ENCODE data around the gene RAD51B. TPM values are rescaled to one million over a fixed set of nuclear protein-coding genes. Genes with fewer than 3 reads are reported as not detected.

Gene RAD51B
- total and polyA plus RNA-seq, 4 donors = 2.8 to 39.6 (median 13.3) TPM; not detected in 1

DNA sequence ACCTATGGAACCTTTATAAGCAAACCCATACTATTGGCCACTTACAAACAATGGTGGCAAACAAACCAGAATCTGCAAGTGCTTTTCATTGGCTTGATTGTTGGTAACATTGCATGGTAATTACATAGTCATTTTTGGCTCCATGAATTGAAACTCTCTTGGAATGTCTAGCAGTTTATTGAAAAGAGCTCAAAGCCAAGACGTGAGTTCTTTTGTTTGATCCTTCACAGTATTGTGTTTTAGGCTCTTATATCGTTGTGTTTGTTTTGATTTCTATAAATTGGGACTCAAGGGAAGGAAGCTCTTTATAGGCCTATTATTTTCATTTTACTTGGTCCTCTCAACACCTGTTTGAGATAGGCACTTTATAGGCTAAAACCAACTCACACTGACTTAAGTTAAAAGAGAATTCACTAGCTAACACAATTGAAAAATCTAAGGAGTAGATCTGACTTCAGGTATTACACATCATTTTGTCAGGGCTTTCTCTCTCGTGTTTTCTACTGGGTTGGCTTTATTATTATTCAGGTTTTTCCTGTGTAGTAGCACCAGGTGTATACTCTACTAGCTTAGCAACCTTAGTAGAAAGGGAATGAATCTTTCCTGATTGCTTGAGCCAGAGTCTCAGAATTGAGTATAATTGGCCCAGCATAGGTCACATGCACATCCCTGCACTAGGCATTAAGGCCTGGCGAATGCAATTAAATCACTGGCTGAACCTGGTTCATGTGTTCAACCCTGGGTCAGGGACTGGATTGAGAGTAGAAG, 341.4 kb downstream of the RAD51B start:
- WGBS, 2 donors = 39 to 45% methylated on average over 4 of the region's 4 CpGs
- Histone ChIP-seq H3K4me1 (ENCODE audit: control insufficient read depth in 1 of 2, insufficient read depth in 2 of 2, low read length in 2 of 2) (peaks cover 2 to 8% of the 10 kb centered on the region in 2 donors), H3K27ac (ENCODE audit: low read depth in 1 of 2, low read length in 2 of 2) (no peak overlapping the region), H3K27me3 (ENCODE audit: control insufficient read depth in 1 of 2, insufficient read depth in 2 of 2, low read length in 1 of 2) (no peaks in the 10 kb centered on the region), H3K9me3 (ENCODE audit: control insufficient read depth, low read length) (no peaks in the 10 kb centered on the region), H3K36me3 (ENCODE audit: control insufficient read depth in 1 of 2, insufficient read depth in 2 of 2, low read length in 1 of 2) (no peaks in the 10 kb centered on the region), H3K4me3 (ENCODE audit: low read length in 2 of 2) (no peak overlapping the region)
- ATAC-seq (ENCODE audit: low FRiP score) = no peak
- DNase-seq = no peak
- intact Hi-C loops (cut with DNase I) = no loop called here

GRCh38 chr14:68162887-68163286, 343.3 kb downstream of the RAD51B start:
- H3K4me1 ChIP-seq (ENCODE audit: control insufficient read depth in 1 of 2, insufficient read depth in 2 of 2, low read length in 2 of 2) = peaks cover 2 to 8% of the 10 kb centered on the region in 2 donors
- no peaks in the 10 kb centered on the region for H3K9me3 ChIP-seq (ENCODE audit: control insufficient read depth, low read length)
- H3K36me3 ChIP-seq (ENCODE audit: control insufficient read depth in 1 of 2, insufficient read depth in 2 of 2, low read length in 1 of 2) = no peaks in the 10 kb centered on the region
- 75 to 78% methylated on average over 4 of the region's 4 CpGs for WGBS, 2 donors
- H3K27me3 ChIP-seq (ENCODE audit: control insufficient read depth in 1 of 2, insufficient read depth in 2 of 2, low read length in 1 of 2) = no peaks in the 10 kb centered on the region
- ATAC-seq (ENCODE audit: low FRiP score) (no peak), DNase-seq (no peak)
- intact Hi-C loops (cut with DNase I) = no loop called here
- no peak overlapping the region for H3K27ac ChIP-seq (ENCODE audit: low read depth in 1 of 2, low read length in 2 of 2)
- no peak overlapping the region for H3K4me3 ChIP-seq (ENCODE audit: low read length in 2 of 2)

- no peaks in the 10 kb centered on the region for H3K27me3 ChIP-seq (ENCODE audit: control insufficient read depth in 1 of 2, insufficient read depth in 2 of 2, low read length in 1 of 2)
- no peaks in the 10 kb centered on the region for H3K9me3 ChIP-seq (ENCODE audit: control insufficient read depth, low read length)
- DNase-seq (no peak), ATAC-seq (ENCODE audit: low FRiP score) (no peak)
- H3K4me3 ChIP-seq (ENCODE audit: low read length in 2 of 2) = no peak overlapping the region
- intact Hi-C loops (cut with DNase I) = no loop called here
- WGBS, 2 donors = 7 to 8% methylated on average over 1 of the region's 1 CpG
- no peak overlapping the region for H3K27ac ChIP-seq (ENCODE audit: low read depth in 1 of 2, low read length in 2 of 2)
- peaks cover 4 to 8% of the 10 kb centered on the region in 2 donors for H3K4me1 ChIP-seq (ENCODE audit: control insufficient read depth in 1 of 2, insufficient read depth in 2 of 2, low read length in 2 of 2)
- H3K36me3 ChIP-seq (ENCODE audit: control insufficient read depth in 1 of 2, insufficient read depth in 2 of 2, low read length in 1 of 2) = no peaks in the 10 kb centered on the region
Observed at GRCh38 chr14:68164711-68165113, 345.1 kb downstream of the RAD51B start.

GRCh38 chr14:68165274-68165843, 345.8 kb downstream of the RAD51B start:
- Histone ChIP-seq H3K27me3 (ENCODE audit: control insufficient read depth in 1 of 2, insufficient read depth in 2 of 2, low read length in 1 of 2) (no peaks in the 10 kb centered on the region), H3K27ac (ENCODE audit: low read depth in 1 of 2, low read length in 2 of 2) (no peak overlapping the region), H3K4me1 (ENCODE audit: control insufficient read depth in 1 of 2, insufficient read depth in 2 of 2, low read length in 2 of 2) (peaks cover 4 to 8% of the 10 kb centered on the region in 2 donors), H3K4me3 (ENCODE audit: low read length in 2 of 2) (no peak overlapping the region), H3K9me3 (ENCODE audit: control insufficient read depth, low read length) (no peaks in the 10 kb centered on the region), H3K36me3 (ENCODE audit: control insufficient read depth in 1 of 2, insufficient read depth in 2 of 2, low read length in 1 of 2) (no peaks in the 10 kb centered on the region)
- 37 to 39% methylated on average over 2 of the region's 2 CpGs for WGBS, 2 donors
- DNase-seq (no peak), ATAC-seq (ENCODE audit: low FRiP score) (no peak)
- intact Hi-C loops (cut with DNase I) = no loop called here

DNA sequence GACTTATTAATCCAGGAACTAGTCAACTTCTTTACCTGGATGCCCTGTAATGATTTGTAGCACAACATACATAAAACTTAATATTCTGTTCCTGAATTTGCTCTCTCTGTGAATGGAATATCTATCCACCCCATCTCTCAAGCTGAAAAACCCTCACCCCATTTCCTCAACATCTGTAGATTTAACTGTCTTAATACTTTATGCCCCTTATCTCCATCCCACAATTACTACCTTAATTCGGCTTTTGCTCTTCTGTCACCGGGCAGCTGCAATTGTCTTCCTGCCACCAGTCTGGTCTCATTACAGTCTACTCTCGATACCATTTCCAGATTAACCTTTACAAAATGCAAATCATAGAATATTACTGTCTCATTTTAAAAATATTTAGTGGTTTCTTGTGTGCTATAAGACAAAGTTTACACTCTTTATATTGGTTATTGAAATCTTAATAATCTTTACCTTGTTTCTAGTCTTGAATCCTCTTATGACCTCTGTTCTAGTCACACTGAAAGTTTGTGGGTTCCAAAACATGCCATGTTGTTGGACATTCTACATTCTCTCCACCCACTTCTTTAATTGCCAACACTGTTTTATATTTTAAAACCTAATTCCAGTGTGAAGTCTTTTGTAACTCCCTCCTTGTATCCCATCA, 347.3 kb downstream of the RAD51B start:
- Histone ChIP-seq H3K27me3 (ENCODE audit: control insufficient read depth in 1 of 2, insufficient read depth in 2 of 2, low read length in 1 of 2) (no peaks in the 10 kb centered on the region), H3K9me3 (ENCODE audit: control insufficient read depth, low read length) (no peaks in the 10 kb centered on the region), H3K4me3 (ENCODE audit: low read length in 2 of 2) (no peak overlapping the region), H3K36me3 (ENCODE audit: control insufficient read depth in 1 of 2, insufficient read depth in 2 of 2, low read length in 1 of 2) (no peaks in the 10 kb centered on the region), H3K4me1 (ENCODE audit: control insufficient read depth in 1 of 2, insufficient read depth in 2 of 2, low read length in 2 of 2) (peaks cover 4 to 8% of the 10 kb centered on the region in 2 donors), H3K27ac (ENCODE audit: low read depth in 1 of 2, low read length in 2 of 2) (no peak overlapping the region)
- intact Hi-C loops (cut with DNase I) = no loop called here
- DNase-seq = no peak
- 96 to 99% methylated on average over 3 of the region's 3 CpGs for WGBS, 2 donors
- no peak for ATAC-seq (ENCODE audit: low FRiP score)

GRCh38 chr14:68167383-68168087, 348.0 kb downstream of the RAD51B start:
- Histone ChIP-seq H3K4me1 (ENCODE audit: control insufficient read depth in 1 of 2, insufficient read depth in 2 of 2, low read length in 2 of 2) (peaks cover 4 to 8% of the 10 kb centered on the region in 2 donors), H3K9me3 (ENCODE audit: control insufficient read depth, low read length) (no peaks in the 10 kb centered on the region), H3K27me3 (ENCODE audit: control insufficient read depth in 1 of 2, insufficient read depth in 2 of 2, low read length in 1 of 2) (no peaks in the 10 kb centered on the region), H3K27ac (ENCODE audit: low read depth in 1 of 2, low read length in 2 of 2) (no peak overlapping the region), H3K4me3 (ENCODE audit: low read length in 2 of 2) (no peak overlapping the region), H3K36me3 (ENCODE audit: control insufficient read depth in 1 of 2, insufficient read depth in 2 of 2, low read length in 1 of 2) (no peaks in the 10 kb centered on the region)
- DNase-seq = no peak
- ATAC-seq (ENCODE audit: low FRiP score) = no peak
- intact Hi-C loops (cut with DNase I) = no loop called here
- 85 to 86% methylated on average over 5 of the region's 5 CpGs for WGBS, 2 donors

- Histone ChIP-seq H3K27me3 (ENCODE audit: control insufficient read depth in 1 of 2, insufficient read depth in 2 of 2, low read length in 1 of 2) (no peaks in the 10 kb centered on the region), H3K4me1 (ENCODE audit: control insufficient read depth in 1 of 2, insufficient read depth in 2 of 2, low read length in 2 of 2) (peaks cover 4% of the 10 kb centered on the region in 2 donors), H3K36me3 (ENCODE audit: control insufficient read depth in 1 of 2, insufficient read depth in 2 of 2, low read length in 1 of 2) (no peaks in the 10 kb centered on the region), H3K27ac (ENCODE audit: low read depth in 1 of 2, low read length in 2 of 2) (no peak overlapping the region), H3K9me3 (ENCODE audit: control insufficient read depth, low read length) (no peaks in the 10 kb centered on the region), H3K4me3 (ENCODE audit: low read length in 2 of 2) (no peak overlapping the region)
- intact Hi-C loops (cut with DNase I) = no loop called here
- ATAC-seq (ENCODE audit: low FRiP score) (no peak), DNase-seq (no peak)
- 63 to 81% methylated on average over 1 of the region's 1 CpG for WGBS, 2 donors
Observed at GRCh38 chr14:68168460-68169109, 349.0 kb downstream of the RAD51B start.

GRCh38 chr14:68172216-68172615, 352.6 kb downstream of the RAD51B start:
- DNase-seq (no peak), ATAC-seq (ENCODE audit: low FRiP score) (no peak)
- peaks cover 0 to 2% of the 10 kb centered on the region in 2 donors for H3K4me1 ChIP-seq (ENCODE audit: control insufficient read depth in 1 of 2, insufficient read depth in 2 of 2, low read length in 2 of 2)
- H3K4me3 ChIP-seq (ENCODE audit: low read length in 2 of 2) = no peak overlapping the region
- WGBS, 2 donors = 79 to 91% methylated on average over 3 of the region's 3 CpGs
- intact Hi-C loops (cut with DNase I) = no loop called here
- no peaks in the 10 kb centered on the region for H3K27me3 ChIP-seq (ENCODE audit: control insufficient read depth in 1 of 2, insufficient read depth in 2 of 2, low read length in 1 of 2)
- H3K36me3 ChIP-seq (ENCODE audit: control insufficient read depth in 1 of 2, insufficient read depth in 2 of 2, low read length in 1 of 2) = no peaks in the 10 kb centered on the region
- no peak overlapping the region for H3K27ac ChIP-seq (ENCODE audit: low read depth in 1 of 2, low read length in 2 of 2)
- H3K9me3 ChIP-seq (ENCODE audit: control insufficient read depth, low read length) = no peaks in the 10 kb centered on the region

Measured in aorta (tissue), 5 donors.